HCT116 (cell line): ENCODE results near the gene PPP2R5C. TPM values are rescaled to one million over a fixed set of nuclear protein-coding genes. Genes with fewer than 3 reads are reported as not detected.

ENCODE experiments used
- ATAC-seq: fragments of 200-7000 bp; cut with Tn5 transposase; 2 replicates; pipeline ENCODE4 v1.9.1; 2020; ENCODE audit warnings: mild to moderate bottlenecking, moderate library complexity
- BruUV-seq: library from RNA; stranded (reverse); fragments of 400-500 nt; replicated peaks from 2 replicates; lab custom pipeline; 2021; lab: Mats Ljungman, UMichigan
- CTCF ChIA-PET: fragments of 300-600 bp; sonication (Branson Sonifier 250); formaldehyde crosslinking; loops from one replicate; lab custom pipeline; 2021; ENCODE audit warnings: antibody characterized with exemption; lab: Charles Lee
- POLR2A ChIA-PET: fragments of 300-600, 350-600 bp; sonication (Branson Sonifier 250); formaldehyde crosslinking; loops from one replicate; lab custom pipeline; 2021; ENCODE audit warnings: antibody characterized with exemption; lab: Charles Lee
- RAD21 ChIA-PET, 2 experiments: fragments of 300-600 bp; sonication (Branson Sonifier 250); formaldehyde crosslinking; loops; one replicate each; lab custom pipeline; 2023; ENCODE audit warnings: low total read pairs in 2 of 2; ENCODE audit not compliant: uncharacterized antibody in 2 of 2, unreplicated experiment in 2 of 2, low non-redundant PET in 1 of 2; lab: Charles Lee
- DNase-seq: peaks from one replicate; pipeline ENCODE4 v3.0.0-alpha.2; 2010; ENCODE audit warnings: low read depth, low spot score
- H2AFZ ChIP-seq: fragments of 200-600 bp; shearing (Covaris generic), sonication (generic); 2 replicates; pipeline ENCODE4 v1.6.1; 2017; ENCODE audit warnings: low read depth, mixed run types, mixed read lengths, antibody characterized with exemption, low read length; ENCODE audit not compliant: poor library complexity, severe bottlenecking
- H3K27ac ChIP-seq: 2 replicates; pipeline ENCODE4 v1.5.1; 2012; ENCODE audit warnings: low read depth, low read length
- H3K27me3 ChIP-seq: fragments of 200-600 bp; sonication (generic); 2 replicates; pipeline ENCODE4 v1.6.1; 2016; ENCODE audit warnings: mixed run types, low read length, mixed read lengths; ENCODE audit not compliant: insufficient read depth
- H3K36me3 ChIP-seq, 2 experiments: fragments of 200-500 bp in 1 of 2; fragments of 200-600 bp in 1 of 2; sonication (Bioruptor generic) in 1 of 2; sonication (generic) in 1 of 2; 2 replicates each; pipeline versions ENCODE4 v1.5.1 to v1.6.1; 2014 to 2016; ENCODE audit warnings: low read length in 2 of 2, inconsistent platforms in 1 of 2, mixed read lengths in 1 of 2, mixed run types in 1 of 2; ENCODE audit not compliant: insufficient read depth in 2 of 2, control insufficient read depth in 1 of 2
- H3K4me1 ChIP-seq, 2 experiments: fragments of 200-600 bp in 1 of 2; sonication (generic) in 1 of 2; 2 replicates each; pipeline versions ENCODE4 v1.5.1 to v1.6.1; 2012 to 2017; ENCODE audit warnings: low read length in 2 of 2, inconsistent platforms in 1 of 2, mild to moderate bottlenecking in 1 of 2, mixed read lengths in 1 of 2, mixed run types in 1 of 2, moderate library complexity in 1 of 2; ENCODE audit not compliant: insufficient read depth in 2 of 2, control insufficient read depth in 1 of 2
- H3K4me2 ChIP-seq: fragments of 200-600 bp; sonication (generic); 2 replicates; pipeline ENCODE4 v1.6.1; 2017; ENCODE audit warnings: mixed run types, low read length, mixed read lengths
- H3K4me3 ChIP-seq, 2 experiments: fragments of 200-600 bp in 1 of 2; sonication (generic) in 1 of 2; replicated peaks in 1 of 2; 2 replicates each; pipeline ENCODE4 v1.5.1; 2011 to 2016; ENCODE audit warnings: low read length in 2 of 2, control low read depth in 1 of 2, low read depth in 1 of 2, mild to moderate bottlenecking in 1 of 2, mixed read lengths in 1 of 2, mixed run types in 1 of 2
- H3K79me2 ChIP-seq: fragments of 200-600 bp; sonication (generic); 2 replicates; pipeline ENCODE4 v1.6.1; 2017; ENCODE audit warnings: mild to moderate bottlenecking, mixed run types, low read length, moderate library complexity, mixed read lengths; ENCODE audit not compliant: insufficient read depth
- H3K9ac ChIP-seq: fragments of 200-600 bp; sonication (generic); 2 replicates; pipeline ENCODE4 v1.6.1; 2016; ENCODE audit warnings: low read length, mixed read lengths
- H3K9me2 ChIP-seq: fragments of 200-600 bp; sonication (generic), shearing (Covaris generic); 2 replicates; pipeline ENCODE4 v1.6.1; 2017; ENCODE audit warnings: mixed run types, mild to moderate bottlenecking, moderate library complexity; ENCODE audit not compliant: insufficient read depth
- H3K9me3 ChIP-seq, 2 experiments: fragments of 200-500 bp in 1 of 2; fragments of 200-600 bp in 1 of 2; sonication (Bioruptor generic) in 1 of 2; sonication (generic) in 1 of 2; 2 replicates each; pipeline ENCODE4 v1.6.1; 2014 to 2017; ENCODE audit warnings: low read length in 2 of 2, mixed read lengths in 2 of 2, inconsistent platforms in 1 of 2, low read depth in 1 of 2, mild to moderate bottlenecking in 1 of 2, mixed run types in 1 of 2, moderate library complexity in 1 of 2; ENCODE audit not compliant: control insufficient read depth in 1 of 2, insufficient read depth in 1 of 2
- H4K20me1 ChIP-seq: fragments of 200-600 bp; sonication (generic), shearing (Covaris generic); 2 replicates; pipeline ENCODE4 v1.6.1; 2017; ENCODE audit warnings: mixed run types, mild to moderate bottlenecking, moderate library complexity; ENCODE audit not compliant: insufficient read depth
- EGR1 ChIP-seq: IDR thresholded peaks from 2 replicates; pipeline ENCODE4 v1.6.1; 2012; ENCODE audit warnings: low read depth
- ELF1 ChIP-seq: IDR thresholded peaks from 2 replicates; pipeline ENCODE4 v1.6.1; 2012; ENCODE audit warnings: low read depth, borderline replicate concordance
- EZH2 ChIP-seq: fragments of 200-600 bp; sonication (generic); IDR thresholded peaks from 2 replicates; pipeline ENCODE4 v1.6.1; 2017; ENCODE audit warnings: antibody characterized with exemption, mixed run types
- EZH2phosphoT487 ChIP-seq: fragments of 200-600 bp; IDR thresholded peaks from 2 replicates; pipeline ENCODE4 v1.6.1; 2018; ENCODE audit warnings: antibody characterized with exemption, borderline replicate concordance
- FOSL1 ChIP-seq: IDR thresholded peaks from 2 replicates; pipeline ENCODE4 v1.6.1; 2012; ENCODE audit warnings: low read depth
- JUND ChIP-seq: IDR thresholded peaks from 2 replicates; pipeline ENCODE4 v1.6.1; 2012
- POLR2A ChIP-seq: IDR thresholded peaks from 2 replicates; pipeline ENCODE4 v1.7.0; 2011; ENCODE audit warnings: borderline replicate concordance; ENCODE audit not compliant: insufficient read depth, insufficient read length; ENCODE audit errors: extremely low read depth
- POLR2AphosphoS5 ChIP-seq: IDR thresholded peaks from 2 replicates; pipeline ENCODE4 v1.6.1; 2011; ENCODE audit warnings: mild to moderate bottlenecking, low read depth, low read length, moderate library complexity
- SIN3A ChIP-seq: IDR thresholded peaks from 2 replicates; pipeline ENCODE4 v1.6.1; 2012; ENCODE audit warnings: low read depth
- SP1 ChIP-seq: IDR thresholded peaks from 2 replicates; pipeline ENCODE4 v1.6.1; 2012; ENCODE audit warnings: low read depth
- SRF ChIP-seq: IDR thresholded peaks from 2 replicates; pipeline ENCODE4 v1.6.1; 2012; ENCODE audit warnings: low read depth
- YY1 ChIP-seq: IDR thresholded peaks from 2 replicates; pipeline ENCODE4 v1.6.1; 2011; ENCODE audit warnings: low read length, low read depth, moderate library complexity, mild to moderate bottlenecking; ENCODE audit not compliant: insufficient replicate concordance; ENCODE audit errors: extremely low read depth
- ZFX ChIP-seq: fragments of 450-650 bp; IDR thresholded peaks from 2 replicates; pipeline ENCODE4 v1.6.1; 2017
- intact Hi-C: fragments of 100-400 bp; cut with micrococcal nuclease; formaldehyde crosslinking; loops from 2 replicates; pipeline ENCODE4 v1.10.0; 2022
- total RNA-seq: library from RNA; stranded (reverse); gene quantifications from one replicate; pipeline ENCODE4 v1.2.1, GENCODE V29; 2021; ENCODE audit not compliant: unreplicated experiment
- TF ChIP-seq, protein P1 (sequence below): IDR thresholded peaks from 2 replicates; pipeline ENCODE4 v1.6.1; 2011; ENCODE audit warnings: mild to moderate bottlenecking, low read length, moderate library complexity; ENCODE audit not compliant: insufficient replicate concordance; ENCODE audit errors: extremely low read depth
- TF ChIP-seq, protein P2 (sequence below): IDR thresholded peaks from 2 replicates; pipeline ENCODE4 v1.6.1; 2012

The PPP2R5C gene
- total RNA-seq, 1 experiment from 2014 or later = 117 TPM

DNA sequence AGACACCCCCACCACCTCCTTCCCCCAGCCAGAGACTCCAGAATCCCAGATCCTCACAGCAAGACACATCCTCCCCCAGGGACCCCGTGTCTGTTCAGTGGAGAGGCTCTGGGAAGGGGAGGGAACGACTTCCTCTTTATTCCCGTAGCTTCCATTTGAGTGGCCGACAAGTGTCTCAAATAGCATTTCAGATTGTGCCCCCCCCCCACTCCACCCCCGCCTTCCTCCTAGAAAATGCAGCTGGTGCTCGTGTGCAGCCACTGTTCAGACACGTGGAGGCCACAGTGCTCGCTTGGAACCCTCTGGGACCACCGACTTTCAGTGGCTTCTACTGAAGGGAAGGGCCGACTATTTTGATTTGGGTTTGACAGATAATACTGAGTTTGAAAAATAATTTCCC lies 14.3 kb downstream of the PPP2R5C start:
- no peaks in the 10 kb centered on the region for H4K20me1 ChIP-seq
- H3K27ac ChIP-seq = no peak overlapping the region
- no peak overlapping the region for H3K4me3 ChIP-seq
- BruUV-seq = no TSS peak
- RAD21 ChIA-PET = no interaction called here
- no peaks in the 10 kb centered on the region for H3K27me3 ChIP-seq
- no peak overlapping the region for H3K4me2 ChIP-seq
- ATAC-seq = no peak
- H3K79me2 ChIP-seq = no peaks in the 10 kb centered on the region
- no peaks in the 10 kb centered on the region; a peak in 1 of 4 replicates for H3K4me1 ChIP-seq
- intact Hi-C loops = no loop called here
- no peak overlapping the region for H2AFZ ChIP-seq
- no peak overlapping the region for H3K9ac ChIP-seq
- no peaks in the 10 kb centered on the region for H3K9me2 ChIP-seq
- POLR2A ChIA-PET = interaction anchor here (1.6 kb wide), 1 partner anchor 34 kb away, joined by 3 read pairs; no protein-coding TSS in a partner anchor
- no peak for DNase-seq
- no peaks in the 10 kb centered on the region for H3K9me3 ChIP-seq
- TF ChIP-seq SRF (no peak), POLR2A (no peak), FOSL1 (no peak), SP1 (no peak), YY1 (no peak)
- TF ChIP-seq, all 23 proteins: peak for 0
- H3K36me3 ChIP-seq = no peaks in the 10 kb centered on the region
- CTCF ChIA-PET = no interaction called here

DNA sequence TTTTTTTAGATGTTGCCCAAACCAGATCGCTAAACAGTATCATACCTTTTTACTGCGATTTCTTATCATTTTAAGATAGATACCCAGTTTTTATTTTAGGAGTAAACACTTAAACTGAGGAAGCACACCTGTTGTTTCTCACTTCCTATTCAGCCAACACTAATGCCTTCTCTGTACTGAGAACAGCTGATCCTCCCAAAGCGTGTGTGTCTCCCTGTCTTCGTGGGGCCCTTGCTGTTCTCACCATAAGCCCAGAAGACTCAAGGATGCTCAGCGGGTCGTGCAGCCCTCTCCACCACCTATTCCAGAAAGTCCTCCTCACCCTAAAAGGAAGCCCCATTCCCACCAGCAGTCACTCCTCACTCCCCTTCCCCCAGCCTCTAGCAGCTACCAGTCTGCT lies 14.8 kb downstream of the PPP2R5C start:
- H3K4me1 ChIP-seq = no peaks in the 10 kb centered on the region; a peak in 1 of 4 replicates
- no peaks in the 10 kb centered on the region for H3K36me3 ChIP-seq
- H4K20me1 ChIP-seq = no peaks in the 10 kb centered on the region
- no peak overlapping the region for H3K4me3 ChIP-seq
- no peaks in the 10 kb centered on the region for H3K79me2 ChIP-seq
- H3K9me2 ChIP-seq = no peaks in the 10 kb centered on the region
- ChIA-PET POLR2A (interaction anchor here (1.6 kb wide), 1 partner anchor 33 kb away, joined by 3 read pairs; no protein-coding TSS in a partner anchor), CTCF (no interaction called here), RAD21 (no interaction called here)
- intact Hi-C loops = no loop called here
- TF ChIP-seq SP1 (no peak), POLR2AphosphoS5 (no peak), EZH2 (no peak), YY1 (no peak), SRF (no peak), SIN3A (no peak), EGR1 (no peak), FOSL1 (no peak), ZFX (no peak), ELF1 (no peak), EZH2phosphoT487 (no peak), JUND (no peak)
- TF ChIP-seq, protein P1, sequence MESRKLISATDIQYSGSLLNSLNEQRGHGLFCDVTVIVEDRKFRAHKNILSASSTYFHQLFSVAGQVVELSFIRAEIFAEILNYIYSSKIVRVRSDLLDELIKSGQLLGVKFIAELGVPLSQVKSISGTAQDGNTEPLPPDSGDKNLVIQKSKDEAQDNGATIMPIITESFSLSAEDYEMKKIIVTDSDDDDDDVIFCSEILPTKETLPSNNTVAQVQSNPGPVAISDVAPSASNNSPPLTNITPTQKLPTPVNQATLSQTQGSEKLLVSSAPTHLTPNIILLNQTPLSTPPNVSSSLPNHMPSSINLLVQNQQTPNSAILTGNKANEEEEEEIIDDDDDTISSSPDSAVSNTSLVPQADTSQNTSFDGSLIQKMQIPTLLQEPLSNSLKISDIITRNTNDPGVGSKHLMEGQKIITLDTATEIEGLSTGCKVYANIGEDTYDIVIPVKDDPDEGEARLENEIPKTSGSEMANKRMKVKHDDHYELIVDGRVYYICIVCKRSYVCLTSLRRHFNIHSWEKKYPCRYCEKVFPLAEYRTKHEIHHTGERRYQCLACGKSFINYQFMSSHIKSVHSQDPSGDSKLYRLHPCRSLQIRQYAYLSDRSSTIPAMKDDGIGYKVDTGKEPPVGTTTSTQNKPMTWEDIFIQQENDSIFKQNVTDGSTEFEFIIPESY = no peak
- TF ChIP-seq, protein P2, sequence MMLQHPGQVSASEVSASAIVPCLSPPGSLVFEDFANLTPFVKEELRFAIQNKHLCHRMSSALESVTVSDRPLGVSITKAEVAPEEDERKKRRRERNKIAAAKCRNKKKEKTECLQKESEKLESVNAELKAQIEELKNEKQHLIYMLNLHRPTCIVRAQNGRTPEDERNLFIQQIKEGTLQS = no peak
- DNase-seq (no peak), ATAC-seq (no peak)
- H3K27ac ChIP-seq = no peak overlapping the region
- H3K9me3 ChIP-seq = no peaks in the 10 kb centered on the region
- no peak overlapping the region for H2AFZ ChIP-seq
- no peak overlapping the region for H3K4me2 ChIP-seq
- no peak overlapping the region for H3K9ac ChIP-seq
- no peaks in the 10 kb centered on the region for H3K27me3 ChIP-seq
- BruUV-seq = no TSS peak
